ENCODE results near the gene MRPL52. TPM values are rescaled to one million over a fixed set of nuclear protein-coding genes. Genes with fewer than 3 reads are reported as not detected.
A peak's percentile ranks its signal among the peaks of the same experiment; 100 is the strongest.

The MRPL52 gene
- total and polyA plus RNA-seq, 2 of the 13 experiments (the other 11 are each of a cell fraction or from before 2014, with no cell fraction given): 118 to 329 TPM

DNA sequence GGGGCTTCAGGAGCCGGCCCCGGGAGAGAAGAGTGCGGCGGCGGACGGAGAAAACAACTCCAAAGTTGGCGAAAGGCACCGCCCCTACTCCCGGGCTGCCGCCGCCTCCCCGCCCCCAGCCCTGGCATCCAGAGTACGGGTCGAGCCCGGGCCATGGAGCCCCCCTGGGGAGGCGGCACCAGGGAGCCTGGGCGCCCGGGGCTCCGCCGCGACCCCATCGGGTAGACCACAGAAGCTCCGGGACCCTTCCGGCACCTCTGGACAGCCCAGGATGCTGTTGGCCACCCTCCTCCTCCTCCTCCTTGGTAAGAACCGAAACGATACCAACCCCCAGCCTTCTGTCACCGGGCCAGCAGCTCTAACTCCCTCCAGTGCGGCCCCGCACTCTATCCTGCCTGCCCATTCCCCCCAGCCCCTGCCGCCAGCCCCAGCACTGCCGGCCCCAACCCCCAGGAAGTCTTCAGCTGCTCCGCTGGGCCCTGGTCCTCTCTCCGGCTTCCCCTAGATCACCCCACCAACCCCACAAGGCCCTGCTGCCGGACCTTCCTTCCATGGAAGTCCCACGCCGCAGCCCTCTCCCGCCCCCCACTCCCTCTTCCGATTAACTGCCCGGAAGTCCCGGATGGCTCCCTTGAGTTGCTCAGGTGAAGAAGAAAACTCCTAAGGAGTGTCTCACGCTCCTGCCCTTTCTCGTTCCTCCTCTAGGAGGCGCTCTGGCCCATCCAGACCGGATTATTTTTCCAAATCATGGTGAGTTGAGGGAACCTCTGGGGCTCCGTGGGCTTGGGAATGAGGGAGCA, 42.5 kb downstream of the MRPL52 start (continued):
- TF ChIP-seq, protein P1, sequence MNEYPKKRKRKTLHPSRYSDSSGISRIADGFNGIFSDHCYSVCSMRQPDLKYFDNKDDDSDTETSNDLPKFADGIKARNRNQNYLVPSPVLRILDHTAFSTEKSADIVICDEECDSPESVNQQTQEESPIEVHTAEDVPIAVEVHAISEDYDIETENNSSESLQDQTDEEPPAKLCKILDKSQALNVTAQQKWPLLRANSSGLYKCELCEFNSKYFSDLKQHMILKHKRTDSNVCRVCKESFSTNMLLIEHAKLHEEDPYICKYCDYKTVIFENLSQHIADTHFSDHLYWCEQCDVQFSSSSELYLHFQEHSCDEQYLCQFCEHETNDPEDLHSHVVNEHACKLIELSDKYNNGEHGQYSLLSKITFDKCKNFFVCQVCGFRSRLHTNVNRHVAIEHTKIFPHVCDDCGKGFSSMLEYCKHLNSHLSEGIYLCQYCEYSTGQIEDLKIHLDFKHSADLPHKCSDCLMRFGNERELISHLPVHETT (CRISPR knock-in tag; conservative IDR thresholded peaks at IDR 0.05): peak; percentile 48; the same call in 1 of the 2 replicates
- TF ChIP-seq, protein P2, sequence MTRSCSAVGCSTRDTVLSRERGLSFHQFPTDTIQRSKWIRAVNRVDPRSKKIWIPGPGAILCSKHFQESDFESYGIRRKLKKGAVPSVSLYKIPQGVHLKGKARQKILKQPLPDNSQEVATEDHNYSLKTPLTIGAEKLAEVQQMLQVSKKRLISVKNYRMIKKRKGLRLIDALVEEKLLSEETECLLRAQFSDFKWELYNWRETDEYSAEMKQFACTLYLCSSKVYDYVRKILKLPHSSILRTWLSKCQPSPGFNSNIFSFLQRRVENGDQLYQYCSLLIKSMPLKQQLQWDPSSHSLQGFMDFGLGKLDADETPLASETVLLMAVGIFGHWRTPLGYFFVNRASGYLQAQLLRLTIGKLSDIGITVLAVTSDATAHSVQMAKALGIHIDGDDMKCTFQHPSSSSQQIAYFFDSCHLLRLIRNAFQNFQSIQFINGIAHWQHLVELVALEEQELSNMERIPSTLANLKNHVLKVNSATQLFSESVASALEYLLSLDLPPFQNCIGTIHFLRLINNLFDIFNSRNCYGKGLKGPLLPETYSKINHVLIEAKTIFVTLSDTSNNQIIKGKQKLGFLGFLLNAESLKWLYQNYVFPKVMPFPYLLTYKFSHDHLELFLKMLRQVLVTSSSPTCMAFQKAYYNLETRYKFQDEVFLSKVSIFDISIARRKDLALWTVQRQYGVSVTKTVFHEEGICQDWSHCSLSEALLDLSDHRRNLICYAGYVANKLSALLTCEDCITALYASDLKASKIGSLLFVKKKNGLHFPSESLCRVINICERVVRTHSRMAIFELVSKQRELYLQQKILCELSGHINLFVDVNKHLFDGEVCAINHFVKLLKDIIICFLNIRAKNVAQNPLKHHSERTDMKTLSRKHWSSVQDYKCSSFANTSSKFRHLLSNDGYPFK (CRISPR knock-in tag; IDR thresholded peaks at IDR 0.05; ENCODE audit: borderline replicate concordance): no peak; the same call in 1 of the 2 replicates
- TF ChIP-seq NFKB2 (CRISPR knock-in tag; IDR thresholded peaks at IDR 0.05; ENCODE audit: borderline replicate concordance): peak; percentile 34; the same call in 1 of the 2 replicates
- TF ChIP-seq ZNF737 (CRISPR knock-in tag; IDR thresholded peaks at IDR 0.05; ENCODE audit: borderline replicate concordance): no peak
- TF ChIP-seq PTBP1 (IDR thresholded peaks at IDR 0.05; ENCODE audit: low read depth, low read length, poor library complexity, severe bottlenecking): peak; percentile 49
- peak; percentile 78 for TF ChIP-seq MIER3 (CRISPR knock-in tag; IDR thresholded peaks at IDR 0.05; ENCODE audit: borderline replicate concordance)
- no peak for TF ChIP-seq ATM (IDR thresholded peaks at IDR 0.05; ENCODE audit: borderline replicate concordance)
- TF ChIP-seq NCOR1 (IDR thresholded peaks at IDR 0.05; ENCODE audit: borderline replicate concordance, low read length): no peak
- 0 out of 2 replicates have a peak, but pooled peaks have one; percentile 57 for TF ChIP-seq ZBTB1 (CRISPR knock-in tag; IDR thresholded peaks at IDR 0.05; ENCODE audit: borderline replicate concordance)
- TF ChIP-seq HES4 (CRISPR knock-in tag; IDR thresholded peaks at IDR 0.05; ENCODE audit: borderline replicate concordance): peak; percentile 52; the same call in 1 of the 2 replicates
- TF ChIP-seq ZNF101 (CRISPR knock-in tag; IDR thresholded peaks at IDR 0.05; ENCODE audit: borderline replicate concordance, low read depth): 0 out of 2 replicates have a peak, but pooled peaks have one; percentile 34
- TF ChIP-seq ZNF142 (CRISPR knock-in tag; IDR thresholded peaks at IDR 0.05): 0 out of 2 replicates have a peak, but pooled peaks have one; percentile 8
- no peak for TF ChIP-seq BRD4 (CRISPR knock-in tag; IDR thresholded peaks at IDR 0.05)
- 0 out of 2 replicates have a peak, but pooled peaks have one; percentile 8 for TF ChIP-seq ZNF547 (CRISPR knock-in tag; IDR thresholded peaks at IDR 0.05)
- peak; percentile 61; the same call in 1 of the 2 replicates for TF ChIP-seq SAFB2 (CRISPR knock-in tag; IDR thresholded peaks at IDR 0.05; ENCODE audit: borderline replicate concordance, low read depth)
- TF ChIP-seq, protein P3, sequence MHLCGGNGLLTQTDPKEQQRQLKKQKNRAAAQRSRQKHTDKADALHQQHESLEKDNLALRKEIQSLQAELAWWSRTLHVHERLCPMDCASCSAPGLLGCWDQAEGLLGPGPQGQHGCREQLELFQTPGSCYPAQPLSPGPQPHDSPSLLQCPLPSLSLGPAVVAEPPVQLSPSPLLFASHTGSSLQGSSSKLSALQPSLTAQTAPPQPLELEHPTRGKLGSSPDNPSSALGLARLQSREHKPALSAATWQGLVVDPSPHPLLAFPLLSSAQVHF (CRISPR knock-in tag; IDR thresholded peaks at IDR 0.05): 0 out of 2 replicates have a peak, but pooled peaks have one; percentile 3

Measured in HepG2 (cell line).